Stimulated activated naive CD4-positive, alpha-beta T cell treated with Interleukin-2 at 50 U/mL for 16 hours (primary cell): Measurements from ENCODE around the gene SERPINA4.

Source experiments
- DNase-seq: peaks from one replicate; lab custom pipeline; 2025; lab: John Stamatoyannopoulos, UW

Gene SERPINA4

DNA sequence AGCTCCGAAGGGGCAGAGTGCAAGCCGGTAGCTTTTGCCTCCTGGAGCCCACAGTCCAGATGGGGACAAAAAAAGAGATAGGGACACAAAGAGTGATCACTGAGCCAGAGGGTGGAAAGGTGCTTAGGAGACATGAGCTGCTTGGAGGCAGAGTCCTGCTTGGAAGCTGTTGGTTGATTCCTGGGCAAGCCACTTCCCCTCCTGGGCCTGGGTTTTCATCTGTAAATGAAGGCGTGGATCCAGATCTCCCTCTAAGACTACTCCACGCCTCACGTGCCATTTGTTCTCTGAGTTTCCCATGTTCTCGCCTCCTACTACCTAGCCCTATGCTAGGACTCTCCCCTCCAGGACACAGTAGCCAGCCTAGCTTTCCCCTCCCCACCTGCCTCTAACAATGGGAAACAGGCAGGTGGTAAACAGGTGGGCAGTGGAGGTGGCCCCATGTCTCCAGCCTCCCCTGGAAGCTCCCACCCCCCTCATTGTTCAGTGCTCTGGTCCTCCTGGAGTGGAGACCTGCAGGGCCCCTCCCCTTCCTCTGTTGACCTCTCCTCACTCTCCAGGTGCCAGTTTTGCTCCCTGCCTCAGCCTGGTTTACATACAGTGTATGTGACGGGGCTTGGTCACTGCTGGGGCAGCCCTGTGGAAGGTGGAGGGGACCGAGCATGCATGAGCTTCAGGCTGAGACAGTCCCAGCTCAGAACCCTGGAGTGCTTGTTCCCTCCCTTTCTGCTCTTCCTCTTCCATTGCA, 54.8 kb downstream of the SERPINA4 start:
- no peak for DNase-seq

DNA sequence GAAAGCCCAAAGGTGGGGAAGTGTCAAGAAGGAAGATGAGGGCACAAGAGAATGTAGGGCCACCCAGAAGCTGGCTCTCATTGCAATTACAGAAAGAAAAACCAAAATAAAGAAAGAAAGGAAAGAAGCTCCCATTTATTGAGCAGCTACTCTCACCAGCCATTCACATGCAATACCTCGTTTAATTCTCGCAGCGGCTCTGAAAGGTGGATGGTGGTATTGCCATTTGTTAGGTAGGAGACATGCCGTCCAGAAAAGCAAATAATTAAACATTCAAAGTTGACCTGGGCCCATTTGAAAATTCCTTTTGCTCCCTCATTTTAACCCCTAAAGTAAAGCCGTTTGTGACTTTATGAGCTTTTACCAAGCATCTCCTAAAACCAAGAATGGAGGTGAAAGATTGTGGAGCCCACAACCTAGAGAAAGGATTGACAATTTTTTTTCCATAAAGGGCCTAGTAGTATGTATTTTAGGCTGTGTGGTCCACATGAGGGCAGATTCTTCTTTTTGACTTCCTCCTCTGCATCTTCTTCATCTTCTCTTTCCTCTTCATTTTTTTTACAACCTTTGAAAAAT, 56.2 kb downstream of the SERPINA4 start:
- no peak for DNase-seq

DNA sequence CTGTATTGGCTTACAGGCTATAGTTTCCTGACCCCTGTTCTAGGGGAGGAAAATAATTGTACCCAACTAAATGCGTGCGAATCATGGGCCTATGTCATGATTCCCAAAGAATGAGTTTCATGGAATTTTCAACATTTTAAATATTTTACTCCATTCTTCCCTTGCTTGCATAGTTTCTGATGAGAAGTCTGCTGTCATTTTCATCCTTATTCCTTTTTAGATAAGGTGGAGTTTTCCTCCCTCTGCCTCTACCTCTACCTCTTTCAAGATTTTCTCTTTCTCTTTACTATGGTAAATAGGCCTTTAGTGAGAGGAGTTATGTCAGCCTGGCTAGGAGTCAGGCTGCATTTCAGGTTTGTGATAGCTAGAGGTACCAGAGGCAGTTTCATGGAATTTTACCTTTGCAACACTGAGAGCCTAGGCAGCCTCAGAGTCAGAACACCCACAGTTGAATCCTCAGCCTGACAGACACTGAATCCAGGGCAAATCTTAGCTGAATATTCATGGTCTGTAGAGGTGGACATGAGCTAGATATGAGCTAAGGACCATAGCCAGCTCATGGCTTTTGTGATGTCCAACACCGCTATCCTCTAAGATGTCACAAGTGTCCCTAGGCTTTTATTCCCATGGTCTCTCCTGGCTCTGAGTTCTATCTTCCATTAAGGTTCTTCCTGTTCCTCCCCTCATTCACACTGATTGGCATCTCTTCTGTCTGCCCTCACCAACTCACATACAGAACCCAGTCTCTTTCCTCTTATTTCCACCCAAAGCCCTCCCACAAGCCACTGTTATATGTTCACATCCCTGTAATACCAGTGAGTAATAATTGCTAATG, 57.0 kb downstream of the SERPINA4 start:
- DNase-seq, result no peak

DNA sequence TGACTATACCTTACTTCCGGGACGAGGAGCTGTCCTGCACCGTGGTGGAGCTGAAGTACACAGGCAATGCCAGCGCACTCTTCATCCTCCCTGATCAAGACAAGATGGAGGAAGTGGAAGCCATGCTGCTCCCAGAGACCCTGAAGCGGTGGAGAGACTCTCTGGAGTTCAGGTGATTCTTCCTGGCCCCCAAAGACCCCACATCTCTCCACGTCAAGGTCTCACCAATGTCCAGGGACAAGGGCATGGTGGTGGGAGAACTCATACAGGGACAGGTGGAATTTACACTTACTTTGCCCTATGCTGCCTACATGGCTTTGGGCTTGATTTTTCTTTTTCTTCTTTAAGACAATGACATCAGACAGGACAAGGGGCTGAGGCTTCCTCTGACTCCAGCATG, 58.1 kb downstream of the SERPINA4 start:
- DNase-seq, result no peak
